SU-DHL-6 (cell line): Measurements from ENCODE around the gene SLC2A3.
"Not testable (repeated sequence)": the region's sequence is repeated elsewhere in the genome, so short reads cannot be mapped to it uniquely, and the experiment has no call there.

ENCODE experiments used
- H2AFZ ChIP-seq: fragments of 200-600 bp; sonication (generic); 2 replicates; pipeline ENCODE4 v1.6.1; 2014; ENCODE audit warnings: low read depth, mild to moderate bottlenecking, moderate library complexity, mixed read lengths, antibody characterized with exemption, low read length; ENCODE audit not compliant: severe bottlenecking
- H3F3A ChIP-seq: fragments of 200-600 bp; shearing (Covaris generic); 2 replicates; pipeline ENCODE4 v1.6.0; 2016; ENCODE audit warnings: antibody characterized with exemption, mild to moderate bottlenecking; ENCODE audit not compliant: insufficient read depth
- H3K27ac ChIP-seq: fragments of 200-600 bp; sonication (generic); 2 replicates; pipeline ENCODE4 v1.5.1; 2016; ENCODE audit warnings: low read depth, mild to moderate bottlenecking, low read length, moderate library complexity, mixed read lengths
- H3K27me3 ChIP-seq: fragments of 200-600 bp; sonication (generic), shearing (Covaris generic); 2 replicates; pipeline ENCODE4 v1.6.0; 2014; ENCODE audit warnings: mild to moderate bottlenecking, low read length
- H3K36me3 ChIP-seq: fragments of 200-600 bp; sonication (generic); 2 replicates; pipeline ENCODE4 v1.6.1; 2014; ENCODE audit warnings: mild to moderate bottlenecking, low read length, mixed read lengths
- H3K4me2 ChIP-seq: fragments of 300-600, 200-600 bp; shearing (Covaris generic), sonication (generic); 2 replicates; pipeline ENCODE4 v1.6.0; 2014; ENCODE audit warnings: low read length, low read depth, mild to moderate bottlenecking; ENCODE audit not compliant: poor library complexity, severe bottlenecking
- H3K4me3 ChIP-seq: fragments of 200-600 bp; sonication (generic); 2 replicates; pipeline ENCODE4 v1.5.1; 2014; ENCODE audit warnings: antibody characterized with exemption, low read length, mild to moderate bottlenecking, mixed read lengths; ENCODE audit not compliant: insufficient read depth, poor library complexity, severe bottlenecking
- H3K79me2 ChIP-seq: fragments of 200-600 bp; sonication (generic); 2 replicates; pipeline ENCODE4 v1.6.1; 2014; ENCODE audit warnings: mild to moderate bottlenecking, low read length, moderate library complexity; ENCODE audit not compliant: insufficient read depth
- H3K9ac ChIP-seq: fragments of 200-600 bp; sonication (generic); 2 replicates; pipeline ENCODE4 v1.7.0; 2014; ENCODE audit warnings: mild to moderate bottlenecking, low read length
- H3K9me2 ChIP-seq: fragments of 200-600 bp; sonication (generic); replicated peaks from 2 replicates; pipeline ENCODE4 v1.6.1; 2014; ENCODE audit warnings: low read length; ENCODE audit not compliant: insufficient read depth
- H3K9me3 ChIP-seq: fragments of 200-600 bp; sonication (generic); 2 replicates; pipeline ENCODE4 v1.6.1; 2014; ENCODE audit warnings: low read length, mixed read lengths; ENCODE audit not compliant: insufficient read depth
- H4K20me1 ChIP-seq: fragments of 200-600 bp; sonication (generic); 2 replicates; pipeline ENCODE4 v1.6.1; 2014; ENCODE audit warnings: low read depth, mild to moderate bottlenecking, antibody characterized with exemption, low read length, moderate library complexity, mixed read lengths
- EZH2phosphoT487 ChIP-seq: fragments of 200-600 bp; sonication (generic), shearing (Covaris generic); conservative IDR thresholded peaks from 2 replicates; pipeline ENCODE4 v1.6.1; 2018; ENCODE audit warnings: mild to moderate bottlenecking, antibody characterized with exemption, low read length, moderate library complexity, mixed read lengths
- TF ChIP-seq, protein P1 (sequence below): fragments of 200-600 bp; sonication (generic); IDR thresholded peaks from one replicate; pipeline ENCODE4 v1.5.1; 2017; ENCODE audit warnings: antibody characterized with exemption, mild to moderate bottlenecking, low read length, moderate library complexity; ENCODE audit not compliant: insufficient read depth, poor library complexity, severe bottlenecking

The SLC2A3 gene

DNA sequence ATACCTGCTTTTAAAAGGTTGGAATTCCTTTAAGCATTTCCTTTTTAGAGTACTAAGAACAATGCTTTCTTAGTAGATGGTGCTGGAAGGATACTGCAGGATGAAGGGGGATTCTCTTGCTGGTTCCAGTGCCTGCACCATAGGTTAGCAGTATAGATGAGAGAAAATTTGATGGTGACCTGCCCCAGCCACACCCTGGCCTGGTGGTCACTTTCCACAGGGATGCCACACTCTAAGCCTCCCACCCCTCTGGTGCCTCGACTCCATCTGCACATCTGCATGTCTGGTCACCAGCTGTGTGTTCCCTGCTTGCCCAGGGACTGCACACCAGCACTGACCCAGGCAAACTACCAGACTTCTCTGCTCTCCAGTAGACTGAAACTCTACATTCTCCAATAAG is 19.1 kb downstream of the SLC2A3 start:
- TF ChIP-seq EZH2phosphoT487 = no peak
- TF ChIP-seq, protein P1, sequence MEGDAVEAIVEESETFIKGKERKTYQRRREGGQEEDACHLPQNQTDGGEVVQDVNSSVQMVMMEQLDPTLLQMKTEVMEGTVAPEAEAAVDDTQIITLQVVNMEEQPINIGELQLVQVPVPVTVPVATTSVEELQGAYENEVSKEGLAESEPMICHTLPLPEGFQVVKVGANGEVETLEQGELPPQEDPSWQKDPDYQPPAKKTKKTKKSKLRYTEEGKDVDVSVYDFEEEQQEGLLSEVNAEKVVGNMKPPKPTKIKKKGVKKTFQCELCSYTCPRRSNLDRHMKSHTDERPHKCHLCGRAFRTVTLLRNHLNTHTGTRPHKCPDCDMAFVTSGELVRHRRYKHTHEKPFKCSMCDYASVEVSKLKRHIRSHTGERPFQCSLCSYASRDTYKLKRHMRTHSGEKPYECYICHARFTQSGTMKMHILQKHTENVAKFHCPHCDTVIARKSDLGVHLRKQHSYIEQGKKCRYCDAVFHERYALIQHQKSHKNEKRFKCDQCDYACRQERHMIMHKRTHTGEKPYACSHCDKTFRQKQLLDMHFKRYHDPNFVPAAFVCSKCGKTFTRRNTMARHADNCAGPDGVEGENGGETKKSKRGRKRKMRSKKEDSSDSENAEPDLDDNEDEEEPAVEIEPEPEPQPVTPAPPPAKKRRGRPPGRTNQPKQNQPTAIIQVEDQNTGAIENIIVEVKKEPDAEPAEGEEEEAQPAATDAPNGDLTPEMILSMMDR = no peak
- H3K9ac ChIP-seq = no peak overlapping the region
- H3K4me2 ChIP-seq = no peak overlapping the region

DNA sequence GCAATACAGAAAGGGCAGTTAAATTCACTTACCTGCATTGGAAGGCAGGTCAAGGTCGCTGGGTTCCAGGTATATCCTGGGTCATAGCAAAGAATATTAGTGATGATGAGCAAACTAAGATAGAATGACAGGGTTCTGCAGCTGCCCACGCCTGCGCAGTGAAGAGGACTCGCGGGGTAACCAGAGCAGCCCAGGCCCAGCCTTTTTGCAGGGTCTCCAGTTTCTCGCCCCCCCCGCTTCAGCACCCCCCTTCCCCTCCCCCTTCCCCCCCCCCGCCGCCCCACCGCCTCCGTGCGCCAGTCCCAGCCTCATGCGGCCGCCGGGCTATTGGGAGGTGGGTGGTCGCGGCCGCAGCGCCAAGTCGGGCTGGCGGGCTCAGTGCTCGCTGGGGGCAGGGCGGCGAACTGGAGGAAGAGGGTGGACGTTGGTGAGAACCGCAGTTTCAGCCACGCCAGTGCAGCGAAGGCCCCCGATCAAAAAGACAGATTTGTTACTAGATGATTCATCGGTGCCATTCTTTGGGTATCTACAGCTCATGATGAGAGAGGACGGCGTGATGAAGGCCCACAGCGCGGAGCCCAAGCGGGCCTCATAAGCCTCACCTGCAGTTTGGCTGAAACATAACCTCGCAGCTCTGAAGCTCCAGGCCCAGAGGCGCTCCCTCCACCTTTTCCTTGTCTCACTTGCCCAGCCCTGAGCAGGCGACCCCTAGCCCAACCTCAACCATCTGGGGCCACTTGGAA is 20.2 kb downstream of the SLC2A3 start:
- no peaks in the 10 kb centered on the region for H3K9me2 ChIP-seq
- no peaks in the 10 kb centered on the region for H3K9me3 ChIP-seq
- no peaks in the 10 kb centered on the region for H3K27me3 ChIP-seq
- no peaks in the 10 kb centered on the region for H4K20me1 ChIP-seq
- no peak overlapping the region for H3K4me2 ChIP-seq
- no peak overlapping the region for H2AFZ ChIP-seq
- TF ChIP-seq EZH2phosphoT487 = no peak
- TF ChIP-seq, protein P1 = no peak
- no peaks in the 10 kb centered on the region for H3F3A ChIP-seq
- no peaks in the 10 kb centered on the region for H3K79me2 ChIP-seq
- H3K9ac ChIP-seq = no peak overlapping the region
- no peak overlapping the region for H3K4me3 ChIP-seq
- no peaks in the 10 kb centered on the region for H3K36me3 ChIP-seq
- no peak overlapping the region for H3K27ac ChIP-seq

More for the DNA sequence above, 19.1 kb downstream of the SLC2A3 start:
- Histone ChIP-seq H2AFZ (no peak overlapping the region), H3K27me3 (no peaks in the 10 kb centered on the region), H4K20me1 (no peaks in the 10 kb centered on the region), H3K36me3 (no peaks in the 10 kb centered on the region), H3K4me3 (no peak overlapping the region), H3K9me2 (no peaks in the 10 kb centered on the region), H3K79me2 (no peaks in the 10 kb centered on the region), H3K27ac (no peak overlapping the region), H3K9me3 (no peaks in the 10 kb centered on the region), H3F3A (no peaks in the 10 kb centered on the region)

GRCh38 chr12:7910106-7910505 is 25.9 kb downstream of the SLC2A3 start:
- not testable (repeated sequence) for H3K79me2 ChIP-seq, H2AFZ ChIP-seq, H3F3A ChIP-seq, H3K36me3 ChIP-seq, H3K9me2 ChIP-seq, H3K4me3 ChIP-seq, H3K27me3 ChIP-seq, H3K9ac ChIP-seq, H3K9me3 ChIP-seq, H4K20me1 ChIP-seq, H3K4me2 ChIP-seq, H3K27ac ChIP-seq

DNA sequence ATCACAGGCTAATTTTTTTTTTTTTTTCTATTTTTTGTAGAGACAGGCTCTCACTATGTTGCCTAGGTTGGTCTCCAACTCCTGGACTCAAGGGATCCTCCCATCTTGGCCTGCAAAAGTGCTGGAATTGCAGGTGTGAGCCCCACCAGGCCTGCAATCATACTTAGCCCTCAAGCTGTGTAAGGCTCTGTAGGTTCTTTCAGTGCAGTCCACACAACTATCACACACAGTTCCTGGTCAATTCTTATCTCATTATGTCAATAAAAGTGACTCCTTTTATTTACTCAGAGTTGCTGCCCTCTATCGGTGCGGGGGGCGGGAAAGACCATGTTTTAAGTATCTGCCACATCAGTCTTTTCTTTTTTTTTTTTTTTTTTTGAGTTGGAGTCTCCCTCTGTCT is 29.0 kb downstream of the SLC2A3 start:
- no peaks in the 10 kb centered on the region for H4K20me1 ChIP-seq
- TF ChIP-seq, protein P1 = peak; percentile 54
- TF ChIP-seq EZH2phosphoT487 = no peak
- H3K79me2 ChIP-seq = no peaks in the 10 kb centered on the region
- no peak overlapping the region for H3K4me3 ChIP-seq
- H3K4me2 ChIP-seq = no peak overlapping the region
- H3K27me3 ChIP-seq = no peaks in the 10 kb centered on the region
- H3K27ac ChIP-seq = no peak overlapping the region
- H3K9me2 ChIP-seq = no peaks in the 10 kb centered on the region
- no peak overlapping the region for H3K9ac ChIP-seq
- H2AFZ ChIP-seq = no peak overlapping the region
- no peaks in the 10 kb centered on the region for H3F3A ChIP-seq
- H3K36me3 ChIP-seq = no peaks in the 10 kb centered on the region
- H3K9me3 ChIP-seq = no peaks in the 10 kb centered on the region

DNA sequence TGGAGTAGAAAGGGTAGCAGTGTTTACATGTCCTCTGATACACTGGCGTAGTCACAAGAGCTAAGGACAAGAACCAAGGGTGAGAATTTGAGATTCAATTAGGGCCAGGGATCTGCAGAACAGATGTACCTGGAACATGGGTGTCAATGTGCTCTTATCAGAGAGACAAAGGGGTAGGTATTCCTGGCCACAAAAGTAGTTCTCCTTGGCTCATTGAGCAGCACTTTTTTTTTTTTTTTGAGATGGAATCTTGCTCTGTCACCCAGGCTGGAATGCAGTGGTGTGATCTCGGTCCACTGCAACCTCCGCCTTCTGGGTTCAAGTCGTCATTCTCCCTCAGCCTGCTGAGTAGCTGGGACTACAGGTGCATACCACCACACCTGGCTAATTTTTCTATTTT is 29.7 kb downstream of the SLC2A3 start:
- not testable (repeated sequence) for H3K27ac ChIP-seq, H3K79me2 ChIP-seq, H3K4me2 ChIP-seq, H3K9me3 ChIP-seq, H3F3A ChIP-seq, H3K36me3 ChIP-seq, H4K20me1 ChIP-seq, H3K27me3 ChIP-seq, H3K4me3 ChIP-seq, H2AFZ ChIP-seq, H3K9ac ChIP-seq, H3K9me2 ChIP-seq
